ENCODE measurements around the gene CSF2. TPM values are rescaled to one million over a fixed set of nuclear protein-coding genes. Genes with fewer than 3 reads are reported as not detected.

The CSF2 gene
- total RNA-seq, 4 donors from 2014 or later: not detected

- intact Hi-C loops (cut with DNase I): no loop called here
- TF ChIP-seq, protein P1, sequence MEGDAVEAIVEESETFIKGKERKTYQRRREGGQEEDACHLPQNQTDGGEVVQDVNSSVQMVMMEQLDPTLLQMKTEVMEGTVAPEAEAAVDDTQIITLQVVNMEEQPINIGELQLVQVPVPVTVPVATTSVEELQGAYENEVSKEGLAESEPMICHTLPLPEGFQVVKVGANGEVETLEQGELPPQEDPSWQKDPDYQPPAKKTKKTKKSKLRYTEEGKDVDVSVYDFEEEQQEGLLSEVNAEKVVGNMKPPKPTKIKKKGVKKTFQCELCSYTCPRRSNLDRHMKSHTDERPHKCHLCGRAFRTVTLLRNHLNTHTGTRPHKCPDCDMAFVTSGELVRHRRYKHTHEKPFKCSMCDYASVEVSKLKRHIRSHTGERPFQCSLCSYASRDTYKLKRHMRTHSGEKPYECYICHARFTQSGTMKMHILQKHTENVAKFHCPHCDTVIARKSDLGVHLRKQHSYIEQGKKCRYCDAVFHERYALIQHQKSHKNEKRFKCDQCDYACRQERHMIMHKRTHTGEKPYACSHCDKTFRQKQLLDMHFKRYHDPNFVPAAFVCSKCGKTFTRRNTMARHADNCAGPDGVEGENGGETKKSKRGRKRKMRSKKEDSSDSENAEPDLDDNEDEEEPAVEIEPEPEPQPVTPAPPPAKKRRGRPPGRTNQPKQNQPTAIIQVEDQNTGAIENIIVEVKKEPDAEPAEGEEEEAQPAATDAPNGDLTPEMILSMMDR (IDR thresholded peaks at IDR 0.05): no peak
- no peak for TF ChIP-seq POLR2A (IDR thresholded peaks at IDR 0.05)
- no peak for DNase-seq
- H3K4me1 ChIP-seq: no peaks in the 10 kb centered on the region
- no peaks in the 10 kb centered on the region for H3K36me3 ChIP-seq
- no peak overlapping the region for H3K4me3 ChIP-seq
- no peaks in the 10 kb centered on the region for H3K9me3 ChIP-seq
- 49 to 68% methylated on average over 3 to 4 of the region's 5 CpGs for WGBS, 2 donors
- H3K27me3 ChIP-seq: peaks cover 0 to 4% (median 0%) of the 10 kb centered on the region in 4 donors
- H3K27ac ChIP-seq: no peak overlapping the region
Measured at GRCh38 chr5:132050136-132050535, 23.5 kb upstream of the CSF2 start.

DNA sequence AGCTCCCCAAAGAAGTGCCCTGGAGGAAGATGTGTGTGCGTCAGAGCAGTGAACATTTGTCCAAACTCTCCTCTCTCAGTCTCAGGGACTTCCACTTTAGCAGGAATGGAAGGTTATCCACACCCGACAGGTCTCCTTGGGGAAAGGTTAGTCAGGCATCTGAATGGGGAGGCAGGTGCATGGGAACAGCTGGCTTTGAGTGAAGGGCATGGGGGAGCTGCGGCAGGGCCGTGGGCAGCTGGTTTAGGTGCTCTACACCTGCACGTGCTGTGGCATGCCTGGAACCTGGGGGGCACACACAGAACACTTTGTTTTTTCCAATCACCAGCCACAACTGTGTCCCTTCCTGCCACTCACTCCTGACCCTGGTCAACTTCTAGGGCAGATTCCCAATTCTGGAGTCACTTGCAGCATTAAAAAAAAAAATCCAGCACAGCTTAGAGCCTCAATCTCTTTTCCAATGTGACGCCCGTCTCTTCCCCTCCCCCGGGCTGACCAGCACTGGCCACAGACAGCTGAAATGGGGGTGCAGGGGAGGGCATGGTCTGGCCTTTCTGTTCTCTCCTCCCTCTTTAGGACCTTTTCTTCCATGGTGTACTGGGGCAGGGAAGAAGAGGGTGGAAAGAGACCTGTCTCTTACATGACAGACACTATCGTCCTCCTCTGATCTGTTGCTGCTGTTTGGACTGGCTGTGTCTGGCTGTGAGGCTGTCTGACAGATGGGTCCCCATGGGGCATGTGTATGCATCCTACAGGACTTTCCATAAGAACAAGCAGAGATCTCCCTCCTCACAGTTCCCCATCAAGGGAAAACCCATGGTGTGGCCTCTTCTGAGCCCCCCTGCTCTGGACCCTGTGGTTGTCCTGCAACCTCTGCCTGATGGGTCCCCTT, 22.7 kb upstream of the CSF2 start:
- no peak overlapping the region for H3K4me3 ChIP-seq
- 79 to 82% methylated on average over 6 to 8 of the region's 9 CpGs for WGBS, 2 donors
- no peaks in the 10 kb centered on the region for H3K36me3 ChIP-seq
- no peaks in the 10 kb centered on the region for H3K9me3 ChIP-seq
- H3K27me3 ChIP-seq: peaks cover 0 to 4% (median 0%) of the 10 kb centered on the region in 4 donors
- H3K4me1 ChIP-seq: no peaks in the 10 kb centered on the region
- no peak for DNase-seq
- TF ChIP-seq POLR2A (IDR thresholded peaks at IDR 0.05): no peak
- TF ChIP-seq, protein P1 (IDR thresholded peaks at IDR 0.05): no peak
- intact Hi-C loops (cut with DNase I): no loop called here
- H3K27ac ChIP-seq: no peak overlapping the region

DNA sequence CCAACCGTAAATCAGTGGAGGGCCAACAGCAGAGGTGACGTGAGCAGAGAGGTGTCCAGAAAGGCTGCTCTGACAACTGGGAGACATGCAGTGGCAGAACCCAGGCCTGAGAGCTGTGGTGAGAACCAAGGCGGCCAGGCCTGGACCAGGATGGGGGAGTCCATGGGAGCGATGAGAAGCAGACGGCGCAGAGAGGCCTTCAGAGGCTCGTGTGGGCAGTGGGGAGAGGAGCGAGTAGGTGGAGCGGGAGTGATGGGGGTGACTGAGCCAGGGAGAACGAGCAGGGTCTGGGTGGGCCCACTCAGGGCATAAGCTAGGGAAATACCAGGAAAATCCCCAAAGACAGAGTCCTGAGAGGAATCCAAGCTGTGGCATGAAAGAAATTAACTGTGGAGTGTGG, 21.1 kb upstream of the CSF2 start:
- H3K4me3 ChIP-seq: no peak overlapping the region
- 70 to 73% methylated on average over 10 of the region's 10 CpGs for WGBS, 2 donors
- H3K9me3 ChIP-seq: no peaks in the 10 kb centered on the region
- H3K27ac ChIP-seq: no peak overlapping the region
- no peaks in the 10 kb centered on the region for H3K36me3 ChIP-seq
- intact Hi-C loops (cut with DNase I): no loop called here
- no peak for DNase-seq
- H3K4me1 ChIP-seq: no peaks in the 10 kb centered on the region
- TF ChIP-seq, protein P1 (IDR thresholded peaks at IDR 0.05): no peak
- no peak for TF ChIP-seq POLR2A (IDR thresholded peaks at IDR 0.05)
- H3K27me3 ChIP-seq: peaks cover 0 to 4% (median 0%) of the 10 kb centered on the region in 4 donors

DNA sequence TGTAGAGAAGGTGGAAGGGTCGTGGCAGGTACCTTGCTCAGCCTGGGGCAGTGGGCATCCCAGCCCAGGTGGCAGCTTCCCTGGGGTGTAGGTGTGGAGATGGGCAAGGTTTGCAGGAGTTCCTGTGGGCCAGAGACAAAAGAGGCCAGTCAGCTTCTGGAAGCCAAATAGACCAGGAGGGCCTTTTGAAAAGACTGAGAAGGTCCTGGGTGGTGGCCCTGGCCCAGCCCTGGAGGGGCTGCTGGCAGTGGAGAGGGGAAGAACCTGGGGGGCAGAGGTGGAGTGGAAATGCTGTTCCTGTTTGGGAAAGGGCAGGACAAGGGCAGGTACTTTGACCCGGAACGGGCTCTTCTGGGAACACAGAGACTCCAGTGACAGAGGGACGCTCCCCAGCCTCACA, 20.1 kb upstream of the CSF2 start:
- no peak for TF ChIP-seq POLR2A (IDR thresholded peaks at IDR 0.05)
- TF ChIP-seq, protein P1 (IDR thresholded peaks at IDR 0.05): no peak
- H3K9me3 ChIP-seq: no peaks in the 10 kb centered on the region
- intact Hi-C loops (cut with DNase I): no loop called here
- DNase-seq: no peak
- H3K36me3 ChIP-seq: no peaks in the 10 kb centered on the region
- H3K4me1 ChIP-seq: no peaks in the 10 kb centered on the region
- H3K27me3 ChIP-seq: peaks cover 0 to 4% (median 0%) of the 10 kb centered on the region in 4 donors
- H3K4me3 ChIP-seq: no peak overlapping the region
- 75 to 87% methylated on average over 2 to 4 of the region's 4 CpGs for WGBS, 2 donors
- no peak overlapping the region for H3K27ac ChIP-seq

DNA sequence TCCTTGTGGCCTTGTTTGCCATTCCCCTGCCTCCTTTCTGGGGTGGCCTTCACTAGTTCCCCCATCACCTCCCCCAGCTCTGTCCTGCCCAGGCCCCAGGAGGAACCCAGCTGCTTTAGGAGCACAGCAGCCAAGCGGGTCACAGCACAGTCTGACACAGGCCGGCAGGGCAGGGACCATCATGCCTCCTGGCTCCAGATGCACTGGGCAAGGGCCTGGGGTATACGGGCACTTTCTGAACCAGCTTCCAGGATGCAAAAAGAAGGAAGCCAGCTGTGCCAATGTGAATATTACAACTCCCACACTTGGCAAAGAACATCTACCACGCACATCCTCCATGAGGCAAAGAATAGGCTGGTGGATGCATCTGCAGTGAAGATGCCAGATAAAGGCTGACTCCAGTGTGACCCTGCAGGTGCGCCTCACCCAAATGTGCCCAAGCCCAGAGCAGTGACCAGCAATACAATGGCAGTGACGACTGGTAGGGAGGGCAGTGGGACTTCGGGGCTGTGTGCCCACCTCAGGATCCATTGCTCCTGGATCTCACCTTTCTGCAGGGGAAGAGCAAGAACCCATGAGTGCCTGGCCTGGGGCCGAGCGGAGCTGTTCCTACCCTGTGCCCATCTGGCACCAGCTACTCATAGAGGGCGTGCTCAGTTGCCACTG, 19.4 kb upstream of the CSF2 start:
- peaks cover 0 to 4% (median 0%) of the 10 kb centered on the region in 4 donors for H3K27me3 ChIP-seq
- 78% methylated on average over 5 of the region's 10 CpGs; no CpG with 5 or more reads in 1 of the 2 donors for WGBS, 2 donors
- DNase-seq: no peak
- H3K36me3 ChIP-seq: no peaks in the 10 kb centered on the region
- no peak overlapping the region for H3K27ac ChIP-seq
- H3K4me1 ChIP-seq: no peaks in the 10 kb centered on the region
- intact Hi-C loops (cut with DNase I): no loop called here
- no peak overlapping the region for H3K4me3 ChIP-seq
- TF ChIP-seq, protein P1 (IDR thresholded peaks at IDR 0.05): no peak
- no peak for TF ChIP-seq POLR2A (IDR thresholded peaks at IDR 0.05)
- no peaks in the 10 kb centered on the region for H3K9me3 ChIP-seq

All from esophagus squamous epithelium (tissue), 5 donors.